Neutrophil (primary cell): ENCODE data around the gene PREB.

Experiments
- H3K27ac ChIP-seq: fragments of 200-600 bp; sonication (generic); 2 replicates; pipeline ENCODE4 v1.5.1; 2016; ENCODE audit warnings: mild to moderate bottlenecking, moderate library complexity
- H3K27me3 ChIP-seq: fragments of 200-600 bp; sonication (generic); 2 replicates; pipeline ENCODE4 v1.6.0; 2016; ENCODE audit warnings: mild to moderate bottlenecking
- H3K36me3 ChIP-seq: fragments of 200-600 bp; sonication (generic); 2 replicates; pipeline ENCODE4 v1.5.1; 2017
- H3K4me1 ChIP-seq, 2 experiments: fragments of 200-600 bp in 1 of 2; sonication (generic) in 1 of 2; 1 replicate in 1 of 2; 2 replicates in 1 of 2; pipeline versions ENCODE4 v1.5.1 to v1.6.1; 2013 to 2016; ENCODE audit warnings: low read depth in 1 of 2, low read length in 1 of 2, mild to moderate bottlenecking in 1 of 2, moderate library complexity in 1 of 2; ENCODE audit not compliant: control insufficient read depth in 1 of 2, insufficient read depth in 1 of 2
- H3K4me3 ChIP-seq, 2 experiments: fragments of 200-600 bp in 1 of 2; sonication (generic) in 1 of 2; 1 replicate in 1 of 2; 2 replicates in 1 of 2; pipeline ENCODE4 v1.5.1; 2013 to 2016; ENCODE audit warnings: low read depth in 1 of 2, low read length in 1 of 2, mild to moderate bottlenecking in 1 of 2, moderate library complexity in 1 of 2
- H3K9me3 ChIP-seq: fragments of 200-600 bp; sonication (generic); 2 replicates; pipeline ENCODE4 v1.5.1; 2016
- TF ChIP-seq, protein P1 (sequence below): fragments of 200-600 bp; sonication (generic); IDR thresholded peaks from 2 replicates; pipeline ENCODE4 v1.5.1; 2016; ENCODE audit warnings: antibody characterized with exemption

Gene PREB

DNA sequence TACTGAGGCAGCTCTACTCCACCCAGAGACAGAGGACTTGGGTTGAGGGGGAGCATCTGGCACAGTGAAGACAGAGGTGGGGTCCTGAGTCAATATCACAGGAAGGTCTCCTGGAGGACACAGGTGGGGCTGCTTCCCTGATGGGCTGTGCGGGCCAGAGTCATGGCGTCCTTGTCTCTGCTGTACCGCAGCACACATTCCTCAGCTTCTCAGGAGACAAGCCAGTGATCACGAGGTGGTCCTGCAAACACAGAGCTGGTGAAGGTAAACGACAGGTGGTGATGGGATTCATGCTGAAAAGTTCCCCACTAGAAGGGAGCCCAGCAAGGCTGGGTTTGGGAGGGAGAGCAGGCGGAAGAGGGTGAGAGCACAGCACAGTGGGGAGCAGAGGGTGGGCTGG, 24.0 kb upstream of the PREB start:
- no peak overlapping the region for H3K4me3 ChIP-seq
- TF ChIP-seq, protein P1, sequence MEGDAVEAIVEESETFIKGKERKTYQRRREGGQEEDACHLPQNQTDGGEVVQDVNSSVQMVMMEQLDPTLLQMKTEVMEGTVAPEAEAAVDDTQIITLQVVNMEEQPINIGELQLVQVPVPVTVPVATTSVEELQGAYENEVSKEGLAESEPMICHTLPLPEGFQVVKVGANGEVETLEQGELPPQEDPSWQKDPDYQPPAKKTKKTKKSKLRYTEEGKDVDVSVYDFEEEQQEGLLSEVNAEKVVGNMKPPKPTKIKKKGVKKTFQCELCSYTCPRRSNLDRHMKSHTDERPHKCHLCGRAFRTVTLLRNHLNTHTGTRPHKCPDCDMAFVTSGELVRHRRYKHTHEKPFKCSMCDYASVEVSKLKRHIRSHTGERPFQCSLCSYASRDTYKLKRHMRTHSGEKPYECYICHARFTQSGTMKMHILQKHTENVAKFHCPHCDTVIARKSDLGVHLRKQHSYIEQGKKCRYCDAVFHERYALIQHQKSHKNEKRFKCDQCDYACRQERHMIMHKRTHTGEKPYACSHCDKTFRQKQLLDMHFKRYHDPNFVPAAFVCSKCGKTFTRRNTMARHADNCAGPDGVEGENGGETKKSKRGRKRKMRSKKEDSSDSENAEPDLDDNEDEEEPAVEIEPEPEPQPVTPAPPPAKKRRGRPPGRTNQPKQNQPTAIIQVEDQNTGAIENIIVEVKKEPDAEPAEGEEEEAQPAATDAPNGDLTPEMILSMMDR, result no peak
- no peaks in the 10 kb centered on the region for H3K4me1 ChIP-seq
- no peaks in the 10 kb centered on the region for H3K36me3 ChIP-seq
- no peaks in the 10 kb centered on the region for H3K27me3 ChIP-seq
- no peak overlapping the region for H3K27ac ChIP-seq
- H3K9me3 ChIP-seq, result no peaks in the 10 kb centered on the region

DNA sequence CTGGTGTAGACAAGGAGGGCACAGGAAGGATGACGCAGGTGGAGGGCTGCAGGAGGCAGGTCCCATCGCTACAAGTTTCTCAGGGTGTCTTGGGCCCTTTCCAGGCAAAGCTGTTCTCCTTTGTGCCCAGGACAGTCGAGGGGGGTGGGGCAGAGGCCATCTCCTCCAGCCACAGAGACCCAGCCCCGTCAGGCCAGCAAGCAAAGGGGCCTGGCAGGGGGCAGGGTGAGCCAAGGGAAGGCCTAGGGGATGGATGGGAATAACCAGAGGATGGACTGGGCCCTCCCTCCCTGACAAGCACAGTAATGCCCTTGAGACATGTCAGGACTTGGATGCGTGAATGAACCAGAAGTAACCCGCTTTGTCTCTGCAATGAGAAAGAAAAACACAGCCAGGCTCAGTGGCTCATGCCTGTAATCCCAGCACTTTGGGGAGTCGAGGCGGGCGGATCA, 20.7 kb upstream of the PREB start:
- Histone ChIP-seq H3K36me3 (no peaks in the 10 kb centered on the region), H3K4me3 (no peak overlapping the region), H3K9me3 (no peaks in the 10 kb centered on the region), H3K4me1 (no peaks in the 10 kb centered on the region), H3K27ac (no peak overlapping the region), H3K27me3 (no peaks in the 10 kb centered on the region)
- TF ChIP-seq, protein P1, result no peak

DNA sequence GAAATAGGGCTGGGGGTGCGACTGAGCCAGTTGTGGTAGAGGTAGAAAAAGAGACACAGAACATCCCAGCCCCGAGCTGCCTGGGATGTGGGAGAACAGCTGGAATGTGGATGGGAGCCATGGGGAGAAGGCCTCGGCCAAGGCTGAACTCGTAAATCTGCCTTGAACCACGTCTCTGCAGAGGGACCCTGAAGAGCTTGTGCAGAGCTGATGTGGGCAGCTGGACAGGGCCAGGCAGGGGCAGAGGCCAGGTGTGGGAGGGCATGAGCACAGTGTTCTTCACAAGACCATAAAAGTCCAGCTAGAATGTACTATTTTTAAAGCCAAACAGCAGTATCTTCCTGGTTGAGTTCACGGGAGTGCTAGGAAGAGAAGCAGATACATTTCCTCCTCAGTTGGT, 20.1 kb upstream of the PREB start:
- TF ChIP-seq, protein P1, result no peak
- no peaks in the 10 kb centered on the region for H3K4me1 ChIP-seq
- H3K4me3 ChIP-seq, result no peak overlapping the region
- H3K27ac ChIP-seq, result no peak overlapping the region
- no peaks in the 10 kb centered on the region for H3K27me3 ChIP-seq
- H3K9me3 ChIP-seq, result no peaks in the 10 kb centered on the region
- H3K36me3 ChIP-seq, result no peaks in the 10 kb centered on the region

DNA sequence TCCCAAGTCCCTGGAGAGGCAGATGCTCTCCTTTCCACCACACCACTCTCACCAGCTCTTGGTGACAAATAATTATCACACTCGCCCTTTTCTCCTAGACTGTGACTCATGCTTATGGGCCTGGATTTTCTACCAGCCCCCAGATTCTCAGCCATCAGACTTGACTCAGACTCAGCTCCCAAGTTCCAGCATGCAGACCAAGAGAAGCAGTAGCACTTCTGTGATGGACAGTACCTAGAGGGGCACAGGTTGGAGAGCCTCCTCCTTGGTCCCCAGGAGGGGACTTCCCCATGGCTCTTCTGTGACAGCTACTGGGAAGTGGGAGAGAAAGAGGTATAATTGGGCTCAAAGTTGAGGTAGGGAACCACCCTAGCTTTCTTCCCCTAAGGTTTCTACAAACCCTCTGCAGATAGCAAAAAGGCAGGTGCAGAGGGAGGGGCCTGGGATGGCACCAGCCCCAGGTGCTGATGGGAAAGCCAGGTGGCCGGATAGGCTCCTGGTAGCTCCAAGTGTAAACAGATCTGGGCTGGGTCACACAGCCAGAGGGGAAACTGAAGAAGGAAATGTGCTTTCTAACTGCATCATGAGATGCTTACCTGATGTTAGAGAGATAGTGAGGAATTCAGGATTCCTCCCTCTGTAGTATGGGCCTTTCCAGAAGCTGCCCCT, 18.5 kb upstream of the PREB start:
- H3K4me1 ChIP-seq, result no peaks in the 10 kb centered on the region
- TF ChIP-seq, protein P1, result no peak
- H3K27me3 ChIP-seq, result no peaks in the 10 kb centered on the region
- H3K27ac ChIP-seq, result no peak overlapping the region
- H3K36me3 ChIP-seq, result no peaks in the 10 kb centered on the region
- H3K4me3 ChIP-seq, result no peak overlapping the region
- no peaks in the 10 kb centered on the region for H3K9me3 ChIP-seq

DNA sequence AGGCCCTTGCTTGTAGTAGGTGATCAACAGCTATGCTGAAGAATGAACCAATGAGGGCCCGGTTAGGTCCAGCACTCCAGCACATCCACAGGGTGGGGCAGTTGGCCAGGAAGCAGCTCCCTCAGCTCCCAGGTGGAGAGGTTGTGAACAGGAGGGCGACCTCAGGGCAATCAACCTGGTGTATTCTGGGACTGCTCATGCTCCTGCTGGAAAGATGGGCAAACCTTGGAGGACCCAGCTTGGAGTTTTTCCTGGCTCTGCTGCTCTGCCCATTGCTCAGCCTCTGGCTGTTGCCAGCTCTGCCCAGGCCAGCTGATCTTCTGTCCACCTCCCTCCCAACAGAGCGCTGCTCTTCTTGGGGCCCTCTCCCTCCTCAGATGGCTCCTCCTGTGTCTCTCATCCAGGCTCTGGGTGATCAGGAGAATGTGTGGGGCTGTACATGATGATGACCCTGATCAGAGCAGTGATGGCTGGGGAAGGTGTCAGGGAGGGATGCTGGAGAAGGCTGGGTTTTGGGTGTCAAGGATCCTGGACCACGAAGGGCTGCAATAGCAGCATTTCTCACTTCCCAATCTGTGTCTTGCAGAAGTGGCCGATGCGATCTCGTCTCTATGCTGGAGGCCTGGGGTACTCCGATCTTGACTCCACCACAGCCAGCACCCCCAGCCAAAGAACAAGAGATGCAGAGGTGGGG, 17.8 kb upstream of the PREB start:
- no peaks in the 10 kb centered on the region for H3K36me3 ChIP-seq
- TF ChIP-seq, protein P1, result no peak
- no peaks in the 10 kb centered on the region for H3K9me3 ChIP-seq
- no peak overlapping the region for H3K4me3 ChIP-seq
- no peaks in the 10 kb centered on the region for H3K27me3 ChIP-seq
- H3K4me1 ChIP-seq, result no peaks in the 10 kb centered on the region
- no peak overlapping the region for H3K27ac ChIP-seq
